Progenitor cell of endocrine pancreas (in vitro differentiated cells): ENCODE results near the gene PAFAH1B2. TPM values are rescaled to one million over a fixed set of nuclear protein-coding genes. Genes with fewer than 3 reads are reported as not detected.
A peak's percentile ranks its signal among the peaks of the same experiment; 100 is the strongest.

Experiments
- DNase-seq: peaks from one replicate; pipeline ENCODE4 v3.0.0; 2021; ENCODE audit warnings: low spot score; ENCODE audit not compliant: unreplicated experiment
- H3K27ac Mint-ChIP-seq: 2 replicates; pipeline ENCODE4 v1.8.0; 2021; ENCODE audit warnings: mild to moderate bottlenecking, moderate library complexity, mixed read lengths
- H3K27me3 Mint-ChIP-seq: 2 replicates; pipeline ENCODE4 v1.8.0; 2021; ENCODE audit warnings: mixed read lengths
- H3K36me3 Mint-ChIP-seq: 2 replicates; pipeline ENCODE4 v1.8.0; 2022; ENCODE audit warnings: mixed read lengths; ENCODE audit not compliant: insufficient read depth
- H3K4me1 Mint-ChIP-seq: 2 replicates; pipeline ENCODE4 v1.8.0; 2021; ENCODE audit warnings: low read depth, mixed read lengths
- H3K4me3 Mint-ChIP-seq: 2 replicates; pipeline ENCODE4 v1.8.0; 2021; ENCODE audit warnings: low read depth, mild to moderate bottlenecking, moderate library complexity, mixed read lengths
- H3K9me3 Mint-ChIP-seq: 2 replicates; pipeline ENCODE4 v1.8.0; 2021; ENCODE audit warnings: low read depth, mixed read lengths
- total RNA-seq: library from RNA; stranded (reverse); gene quantifications from 2 replicates; pipeline ENCODE4 v1.2.1, GENCODE V29; 2021
- TF ChIP-seq, protein P1 (sequence below): fragments of 200-600 bp; sonication (generic); IDR thresholded peaks from one replicate; pipeline ENCODE4 v1.5.0; 2021; ENCODE audit warnings: antibody characterized with exemption, mild to moderate bottlenecking; ENCODE audit not compliant: unreplicated experiment

Gene PAFAH1B2
- total RNA-seq, 1 donor from 2014 or later: 121 TPM

- DNase-seq: no peak
- TF ChIP-seq, protein P1, sequence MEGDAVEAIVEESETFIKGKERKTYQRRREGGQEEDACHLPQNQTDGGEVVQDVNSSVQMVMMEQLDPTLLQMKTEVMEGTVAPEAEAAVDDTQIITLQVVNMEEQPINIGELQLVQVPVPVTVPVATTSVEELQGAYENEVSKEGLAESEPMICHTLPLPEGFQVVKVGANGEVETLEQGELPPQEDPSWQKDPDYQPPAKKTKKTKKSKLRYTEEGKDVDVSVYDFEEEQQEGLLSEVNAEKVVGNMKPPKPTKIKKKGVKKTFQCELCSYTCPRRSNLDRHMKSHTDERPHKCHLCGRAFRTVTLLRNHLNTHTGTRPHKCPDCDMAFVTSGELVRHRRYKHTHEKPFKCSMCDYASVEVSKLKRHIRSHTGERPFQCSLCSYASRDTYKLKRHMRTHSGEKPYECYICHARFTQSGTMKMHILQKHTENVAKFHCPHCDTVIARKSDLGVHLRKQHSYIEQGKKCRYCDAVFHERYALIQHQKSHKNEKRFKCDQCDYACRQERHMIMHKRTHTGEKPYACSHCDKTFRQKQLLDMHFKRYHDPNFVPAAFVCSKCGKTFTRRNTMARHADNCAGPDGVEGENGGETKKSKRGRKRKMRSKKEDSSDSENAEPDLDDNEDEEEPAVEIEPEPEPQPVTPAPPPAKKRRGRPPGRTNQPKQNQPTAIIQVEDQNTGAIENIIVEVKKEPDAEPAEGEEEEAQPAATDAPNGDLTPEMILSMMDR: no peak
- Mint-ChIP-seq H3K27ac (peak overlapping the region; percentile 13), H3K4me1 (peaks cover 9% of the 10 kb centered on the region), H3K9me3 (no peaks in the 10 kb centered on the region), H3K4me3 (no peak overlapping the region), H3K36me3 (peaks cover 15% of the 10 kb centered on the region), H3K27me3 (no peaks in the 10 kb centered on the region)
These were observed 15.8 kb downstream of the PAFAH1B2 start for GRCh38 chr11:117159892-117160291.

- H3K36me3 Mint-ChIP-seq: peaks cover 19% of the 10 kb centered on the region
- TF ChIP-seq, protein P1: no peak
- no peak for DNase-seq
- H3K27me3 Mint-ChIP-seq: no peaks in the 10 kb centered on the region
- H3K9me3 Mint-ChIP-seq: no peaks in the 10 kb centered on the region
- peak overlapping the region; percentile 73 for H3K27ac Mint-ChIP-seq
- H3K4me3 Mint-ChIP-seq: no peak overlapping the region
- H3K4me1 Mint-ChIP-seq: peaks cover 9% of the 10 kb centered on the region
These were observed 16.7 kb downstream of the PAFAH1B2 start for GRCh38 chr11:117160826-117161225.

DNA sequence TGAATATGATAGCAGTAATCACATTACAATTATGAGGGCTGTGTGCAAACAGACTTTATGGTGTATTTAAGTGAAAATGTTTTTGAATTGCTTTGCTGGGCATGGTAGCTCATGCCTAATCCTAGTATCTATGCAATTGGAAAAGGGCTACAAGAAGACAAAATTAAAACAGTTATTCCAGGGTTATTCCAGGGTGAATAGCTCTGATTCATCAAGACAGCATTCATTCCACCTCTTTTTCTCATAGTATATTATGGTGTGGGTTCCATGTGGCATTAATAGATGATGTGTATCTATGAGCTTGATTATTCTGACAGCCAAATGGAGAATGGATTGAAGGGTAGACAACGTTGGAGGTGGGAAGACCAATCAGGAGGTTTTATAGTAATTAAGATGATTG lies 22.4 kb downstream of the PAFAH1B2 start:
- H3K4me3 Mint-ChIP-seq: no peak overlapping the region
- H3K27me3 Mint-ChIP-seq: no peaks in the 10 kb centered on the region
- TF ChIP-seq, protein P1: no peak
- no peaks in the 10 kb centered on the region for H3K9me3 Mint-ChIP-seq
- peak overlapping the region; percentile 25 for H3K27ac Mint-ChIP-seq
- peaks cover 21% of the 10 kb centered on the region for H3K36me3 Mint-ChIP-seq
- no peak for DNase-seq
- no peaks in the 10 kb centered on the region for H3K4me1 Mint-ChIP-seq

- H3K36me3 Mint-ChIP-seq: peaks cover 17% of the 10 kb centered on the region
- H3K4me1 Mint-ChIP-seq: no peaks in the 10 kb centered on the region
- H3K27me3 Mint-ChIP-seq: no peaks in the 10 kb centered on the region
- TF ChIP-seq, protein P1: no peak
- H3K27ac Mint-ChIP-seq: no peak overlapping the region
- no peak for DNase-seq
- no peak overlapping the region for H3K4me3 Mint-ChIP-seq
- no peaks in the 10 kb centered on the region for H3K9me3 Mint-ChIP-seq
These were observed 25.6 kb downstream of the PAFAH1B2 start for GRCh38 chr11:117169736-117170135.

DNA sequence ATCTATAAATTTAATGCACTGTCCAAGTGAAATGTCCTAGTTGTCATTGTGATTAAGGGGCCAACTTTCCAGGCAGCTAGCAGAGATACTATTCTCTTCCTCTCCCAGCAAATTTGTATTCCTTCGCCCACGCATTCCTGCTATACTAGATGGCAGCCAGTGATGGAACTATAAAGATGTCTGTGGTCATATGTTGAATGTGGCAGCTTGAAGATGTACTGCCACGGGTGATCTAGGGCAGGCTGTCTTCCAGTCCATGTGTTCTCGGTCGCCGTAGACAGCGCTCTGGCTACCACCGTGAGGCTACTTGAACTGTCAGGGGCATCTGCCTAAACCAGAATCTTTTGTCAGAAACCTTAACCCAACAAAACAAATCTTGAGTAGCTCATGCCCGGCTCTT lies 26.1 kb downstream of the PAFAH1B2 start:
- Mint-ChIP-seq H3K27me3 (no peaks in the 10 kb centered on the region), H3K9me3 (no peaks in the 10 kb centered on the region), H3K4me1 (no peaks in the 10 kb centered on the region), H3K27ac (no peak overlapping the region), H3K4me3 (no peak overlapping the region), H3K36me3 (peaks cover 17% of the 10 kb centered on the region)
- TF ChIP-seq, protein P1: no peak
- DNase-seq: no peak
